ENCODE data around the gene KEAP1. TPM values are rescaled to one million over a fixed set of nuclear protein-coding genes. Genes with fewer than 3 reads are reported as not detected.
"Not testable (repeated sequence)": the region's sequence is repeated elsewhere in the genome, so short reads cannot be mapped to it uniquely, and the experiment has no call there.

Gene KEAP1
- total RNA-seq, 1 experiment from 2014 or later = 102 TPM

DNA sequence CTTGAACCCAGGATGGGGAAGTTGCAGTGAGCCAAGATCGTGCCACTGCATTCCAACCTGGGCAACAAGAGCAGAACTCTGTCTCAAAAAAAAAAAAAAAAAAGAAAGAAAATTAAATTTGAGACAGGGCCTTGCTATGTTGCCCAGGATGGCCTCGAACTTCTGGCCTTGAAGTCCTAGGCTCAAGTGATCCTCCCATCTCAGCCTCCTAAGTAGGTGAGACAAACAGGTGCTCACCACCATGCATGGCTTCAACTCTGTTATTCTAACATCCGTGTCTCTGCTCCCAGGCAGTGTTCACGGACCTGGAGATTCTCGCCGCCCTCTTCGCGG is 42.5 kb downstream of the KEAP1 start:
- H3K36me3 ChIP-seq (ENCODE audit: control insufficient read depth, insufficient read depth, low read length) = no peaks in the 10 kb centered on the region
- in situ Hi-C loops (cut with HindIII; ENCODE audit: low pct_unique_long_range_greater_than_20kb, low sequenced_read_pairs) (no loop called here), intact Hi-C loops (cut with micrococcal nuclease; ENCODE audit: unreplicated experiment) (no loop called here)
- DNase-seq (ENCODE audit: low read depth, low spot score) (no peak), ATAC-seq (peak; percentile 17; the same call in 1 of the 2 replicates)
- H3K9me3 ChIP-seq (ENCODE audit: control insufficient read depth, insufficient read depth, low read depth, low read length) = no peaks in the 10 kb centered on the region
- BruUV-seq (replicated peaks) = no TSS peak
- TF ChIP-seq, protein P1, sequence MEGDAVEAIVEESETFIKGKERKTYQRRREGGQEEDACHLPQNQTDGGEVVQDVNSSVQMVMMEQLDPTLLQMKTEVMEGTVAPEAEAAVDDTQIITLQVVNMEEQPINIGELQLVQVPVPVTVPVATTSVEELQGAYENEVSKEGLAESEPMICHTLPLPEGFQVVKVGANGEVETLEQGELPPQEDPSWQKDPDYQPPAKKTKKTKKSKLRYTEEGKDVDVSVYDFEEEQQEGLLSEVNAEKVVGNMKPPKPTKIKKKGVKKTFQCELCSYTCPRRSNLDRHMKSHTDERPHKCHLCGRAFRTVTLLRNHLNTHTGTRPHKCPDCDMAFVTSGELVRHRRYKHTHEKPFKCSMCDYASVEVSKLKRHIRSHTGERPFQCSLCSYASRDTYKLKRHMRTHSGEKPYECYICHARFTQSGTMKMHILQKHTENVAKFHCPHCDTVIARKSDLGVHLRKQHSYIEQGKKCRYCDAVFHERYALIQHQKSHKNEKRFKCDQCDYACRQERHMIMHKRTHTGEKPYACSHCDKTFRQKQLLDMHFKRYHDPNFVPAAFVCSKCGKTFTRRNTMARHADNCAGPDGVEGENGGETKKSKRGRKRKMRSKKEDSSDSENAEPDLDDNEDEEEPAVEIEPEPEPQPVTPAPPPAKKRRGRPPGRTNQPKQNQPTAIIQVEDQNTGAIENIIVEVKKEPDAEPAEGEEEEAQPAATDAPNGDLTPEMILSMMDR (IDR thresholded peaks at IDR 0.05) = no peak
- no peak for TF ChIP-seq REST (IDR thresholded peaks at IDR 0.05; ENCODE audit: insufficient read depth in 1 of 2, low read depth in 2 of 2, low read length in 1 of 2)
- no peak for TF ChIP-seq POLR2AphosphoS5 (IDR thresholded peaks at IDR 0.05; ENCODE audit: low read depth, low read length)
- TF ChIP-seq TCF7L2 (IDR thresholded peaks at IDR 0.05; ENCODE audit: low read depth, low read length) = no peak
- no peak for TF ChIP-seq SIN3A (IDR thresholded peaks at IDR 0.05; ENCODE audit: borderline replicate concordance, insufficient read depth, low read depth, low read length)
- no peak overlapping the region for H3K27ac ChIP-seq (ENCODE audit: low read length)
- ChIA-PET POLR2A (no interaction called here), CTCF (interaction anchor here (0.6 kb wide), 1 partner anchor 18 kb away, joined by 7 read pairs; no protein-coding TSS in a partner anchor)
- H3K4me3 ChIP-seq (ENCODE audit: low read depth in 2 of 2, low read length in 2 of 2) = no peak overlapping the region
- H3K4me1 ChIP-seq (ENCODE audit: control insufficient read depth, insufficient read depth, low read length) = no peaks in the 10 kb centered on the region
- no peaks in the 10 kb centered on the region for H3K27me3 ChIP-seq (ENCODE audit: control insufficient read depth, insufficient read depth, low read length)

- H3K36me3 ChIP-seq (ENCODE audit: control insufficient read depth, insufficient read depth, low read length); H3K4me3 ChIP-seq (ENCODE audit: low read depth in 2 of 2, low read length in 2 of 2); H3K27me3 ChIP-seq (ENCODE audit: control insufficient read depth, insufficient read depth, low read length); BruUV-seq (replicated peaks); intact Hi-C loops (cut with micrococcal nuclease; ENCODE audit: unreplicated experiment); POLR2A ChIA-PET; H3K27ac ChIP-seq (ENCODE audit: low read length); H3K4me1 ChIP-seq (ENCODE audit: control insufficient read depth, insufficient read depth, low read length); ATAC-seq; CTCF ChIA-PET; DNase-seq (ENCODE audit: low read depth, low spot score); H3K9me3 ChIP-seq (ENCODE audit: control insufficient read depth, insufficient read depth, low read depth, low read length); in situ Hi-C loops (cut with HindIII; ENCODE audit: low pct_unique_long_range_greater_than_20kb, low sequenced_read_pairs): not testable (repeated sequence)
These were observed 44.4 kb downstream of the KEAP1 start for GRCh38 chr19:10458733-10459132.

- Histone ChIP-seq H3K4me1 (ENCODE audit: control insufficient read depth, insufficient read depth, low read length) (no peaks in the 10 kb centered on the region), H3K4me3 (ENCODE audit: low read depth in 2 of 2, low read length in 2 of 2) (no peak overlapping the region), H3K27ac (ENCODE audit: low read length) (no peak overlapping the region), H3K27me3 (ENCODE audit: control insufficient read depth, insufficient read depth, low read length) (no peaks in the 10 kb centered on the region), H3K9me3 (ENCODE audit: control insufficient read depth, insufficient read depth, low read depth, low read length) (no peaks in the 10 kb centered on the region), H3K36me3 (ENCODE audit: control insufficient read depth, insufficient read depth, low read length) (no peaks in the 10 kb centered on the region)
- POLR2A ChIA-PET = no interaction called here
- in situ Hi-C loops (cut with HindIII; ENCODE audit: low pct_unique_long_range_greater_than_20kb, low sequenced_read_pairs) (no loop called here), intact Hi-C loops (cut with micrococcal nuclease; ENCODE audit: unreplicated experiment) (no loop called here)
- DNase-seq (ENCODE audit: low read depth, low spot score) = no peak
- ATAC-seq = no peak
- no TSS peak for BruUV-seq (replicated peaks)
- CTCF ChIA-PET = interaction anchor here (0.7 kb wide), 1 partner anchor 196 kb away, joined by 4 read pairs; no protein-coding TSS in a partner anchor
- TF ChIP-seq SIN3A (IDR thresholded peaks at IDR 0.05; ENCODE audit: borderline replicate concordance, insufficient read depth, low read depth, low read length) (no peak), POLR2AphosphoS5 (IDR thresholded peaks at IDR 0.05; ENCODE audit: low read depth, low read length) (no peak)
These were observed 48.9 kb downstream of the KEAP1 start for GRCh38 chr19:10454267-10454666.
